Loucy (cell line): ENCODE measurements around the gene TCP11L1.
A peak's percentile ranks its signal among the peaks of the same experiment; 100 is the strongest.

Experiments
- H2AFZ ChIP-seq: fragments of 200-600 bp; sonication (generic); 2 replicates; pipeline ENCODE4 v1.6.0; 2016; ENCODE audit warnings: antibody characterized with exemption, mild to moderate bottlenecking, low read length, moderate library complexity
- H3F3A ChIP-seq: fragments of 200-600 bp; 2 replicates; pipeline ENCODE4 v1.6.0; 2016; ENCODE audit warnings: antibody characterized with exemption, low read depth, mild to moderate bottlenecking
- H3K27me3 ChIP-seq: fragments of 200-600 bp; sonication (generic); 2 replicates; pipeline ENCODE4 v1.6.1; 2014; ENCODE audit warnings: low read length, mild to moderate bottlenecking; ENCODE audit not compliant: insufficient read depth, poor library complexity, severe bottlenecking
- H3K36me3 ChIP-seq: fragments of 200-600 bp; sonication (generic); 2 replicates; pipeline ENCODE4 v1.6.1; 2016; ENCODE audit warnings: low read length; ENCODE audit not compliant: insufficient read depth
- H3K4me1 ChIP-seq: fragments of 200-600 bp; sonication (generic); 2 replicates; pipeline ENCODE4 v1.5.1; 2014; ENCODE audit warnings: low read length, mild to moderate bottlenecking; ENCODE audit not compliant: insufficient read depth, poor library complexity, severe bottlenecking
- H3K4me2 ChIP-seq: fragments of 200-600 bp; sonication (generic); 2 replicates; pipeline ENCODE4 v1.6.0; 2014; ENCODE audit warnings: antibody characterized with exemption, low read length, low read depth, mild to moderate bottlenecking; ENCODE audit not compliant: poor library complexity, severe bottlenecking
- H3K4me3 ChIP-seq: fragments of 200-600 bp; sonication (generic); 2 replicates; pipeline ENCODE4 v1.5.1; 2014; ENCODE audit warnings: low read length, mild to moderate bottlenecking, mixed read lengths; ENCODE audit not compliant: poor library complexity, severe bottlenecking
- H3K79me2 ChIP-seq: fragments of 200-600 bp; sonication (generic); 2 replicates; pipeline ENCODE4 v1.6.1; 2014; ENCODE audit warnings: low read length; ENCODE audit not compliant: insufficient read depth
- H3K9ac ChIP-seq: fragments of 200-600 bp; sonication (generic); 2 replicates; pipeline ENCODE4 v1.6.0; 2014; ENCODE audit warnings: mild to moderate bottlenecking, low read depth, low read length, moderate library complexity; ENCODE audit not compliant: poor library complexity, severe bottlenecking
- H3K9me2 ChIP-seq: fragments of 200-600 bp; sonication (generic); replicated peaks from 2 replicates; pipeline ENCODE4 v1.6.1; 2016; ENCODE audit warnings: low read depth, low read length, mixed read lengths
- H3K9me3 ChIP-seq: fragments of 200-600 bp; sonication (generic); 2 replicates; pipeline ENCODE4 v1.6.1; 2014; ENCODE audit warnings: mild to moderate bottlenecking, antibody characterized with exemption, low read length, low read depth; ENCODE audit not compliant: insufficient read depth
- H4K20me1 ChIP-seq: fragments of 200-600 bp; sonication (generic); 2 replicates; pipeline ENCODE4 v1.6.0; 2014; ENCODE audit warnings: antibody characterized with exemption, low read length, mild to moderate bottlenecking; ENCODE audit not compliant: insufficient read depth, poor library complexity, severe bottlenecking
- CTCF ChIP-seq: fragments of 200-600 bp; sonication (generic); conservative IDR thresholded peaks from 2 replicates; pipeline ENCODE4 v1.5.1; 2014; ENCODE audit warnings: mild to moderate bottlenecking, antibody characterized with exemption, low read length
- EZH2phosphoT487 ChIP-seq: fragments of 200-600 bp; IDR thresholded peaks from 2 replicates; pipeline ENCODE4 v1.6.1; 2018; ENCODE audit warnings: antibody characterized with exemption, mild to moderate bottlenecking, moderate library complexity, borderline replicate concordance

TCP11L1 gene

GRCh38 chr11:33001751-33002542 is 37.4 kb upstream of the TCP11L1 start:
- Histone ChIP-seq H3K9me3 (no peaks in the 10 kb centered on the region), H3K36me3 (no peaks in the 10 kb centered on the region)

GRCh38 chr11:33005175-33005574 is 34.2 kb upstream of the TCP11L1 start:
- H3K4me2 ChIP-seq, result peak overlapping the region; percentile 65
- no peak overlapping the region for H3K9ac ChIP-seq
- no peaks in the 10 kb centered on the region for H4K20me1 ChIP-seq
- peaks cover 22% of the 10 kb centered on the region for H3K4me1 ChIP-seq
- no peaks in the 10 kb centered on the region for H3K9me3 ChIP-seq
- TF ChIP-seq CTCF (no peak), EZH2phosphoT487 (no peak)
- H3K27me3 ChIP-seq, result no peaks in the 10 kb centered on the region
- H3K36me3 ChIP-seq, result no peaks in the 10 kb centered on the region
- peaks cover 3% of the 10 kb centered on the region; the same call in 1 of the 2 replicates for H3F3A ChIP-seq
- H3K79me2 ChIP-seq, result no peaks in the 10 kb centered on the region
- peak overlapping the region; percentile 21 for H3K4me3 ChIP-seq
- H2AFZ ChIP-seq, result no peak overlapping the region
- H3K9me2 ChIP-seq, result no peaks in the 10 kb centered on the region

More at GRCh38 chr11:33001751-33002542, 37.4 kb upstream of the TCP11L1 start:
- Histone ChIP-seq H2AFZ (no peak overlapping the region), H3K9me2 (no peaks in the 10 kb centered on the region), H3F3A (0 out of 2 replicates have a peak, but pooled peaks cover 3% of the 10 kb centered on the region), H3K4me2 (no peak overlapping the region), H3K4me1 (peaks cover 22% of the 10 kb centered on the region), H3K79me2 (no peaks in the 10 kb centered on the region), H3K27me3 (no peaks in the 10 kb centered on the region), H3K4me3 (no peak overlapping the region), H4K20me1 (no peaks in the 10 kb centered on the region), H3K9ac (no peak overlapping the region)
- TF ChIP-seq CTCF (no peak), EZH2phosphoT487 (no peak)

GRCh38 chr11:33006010-33006409 is 33.4 kb upstream of the TCP11L1 start:
- peaks cover 25% of the 10 kb centered on the region for H3K4me1 ChIP-seq
- H4K20me1 ChIP-seq, result no peaks in the 10 kb centered on the region
- no peak for TF ChIP-seq CTCF
- no peak for TF ChIP-seq EZH2phosphoT487
- no peak overlapping the region for H3K9ac ChIP-seq
- H3K36me3 ChIP-seq, result no peaks in the 10 kb centered on the region
- H3K79me2 ChIP-seq, result no peaks in the 10 kb centered on the region
- no peaks in the 10 kb centered on the region for H3K27me3 ChIP-seq
- no peaks in the 10 kb centered on the region for H3K9me2 ChIP-seq
- H3F3A ChIP-seq, result peaks cover 3% of the 10 kb centered on the region; the same call in 1 of the 2 replicates
- peak overlapping the region; percentile 21 for H3K4me3 ChIP-seq
- H3K9me3 ChIP-seq, result no peaks in the 10 kb centered on the region
- peak overlapping the region; percentile 65 for H3K4me2 ChIP-seq
- no peak overlapping the region for H2AFZ ChIP-seq
